GM18511 (cell line): Measurements from ENCODE around the gene XKR3.
A peak's percentile ranks its signal among the peaks of the same experiment; 100 is the strongest.
"Not testable (repeated sequence)": the region's sequence is repeated elsewhere in the genome, so short reads cannot be mapped to it uniquely, and the experiment has no call there.

ENCODE experiments used
- ATAC-seq: cut with Tn5 transposase; IDR thresholded peaks from one replicate; pipeline ENCODE4 v1.9.1; 2021; ENCODE audit warnings: mild to moderate bottlenecking, moderate library complexity; ENCODE audit not compliant: unreplicated experiment

XKR3 gene

DNA sequence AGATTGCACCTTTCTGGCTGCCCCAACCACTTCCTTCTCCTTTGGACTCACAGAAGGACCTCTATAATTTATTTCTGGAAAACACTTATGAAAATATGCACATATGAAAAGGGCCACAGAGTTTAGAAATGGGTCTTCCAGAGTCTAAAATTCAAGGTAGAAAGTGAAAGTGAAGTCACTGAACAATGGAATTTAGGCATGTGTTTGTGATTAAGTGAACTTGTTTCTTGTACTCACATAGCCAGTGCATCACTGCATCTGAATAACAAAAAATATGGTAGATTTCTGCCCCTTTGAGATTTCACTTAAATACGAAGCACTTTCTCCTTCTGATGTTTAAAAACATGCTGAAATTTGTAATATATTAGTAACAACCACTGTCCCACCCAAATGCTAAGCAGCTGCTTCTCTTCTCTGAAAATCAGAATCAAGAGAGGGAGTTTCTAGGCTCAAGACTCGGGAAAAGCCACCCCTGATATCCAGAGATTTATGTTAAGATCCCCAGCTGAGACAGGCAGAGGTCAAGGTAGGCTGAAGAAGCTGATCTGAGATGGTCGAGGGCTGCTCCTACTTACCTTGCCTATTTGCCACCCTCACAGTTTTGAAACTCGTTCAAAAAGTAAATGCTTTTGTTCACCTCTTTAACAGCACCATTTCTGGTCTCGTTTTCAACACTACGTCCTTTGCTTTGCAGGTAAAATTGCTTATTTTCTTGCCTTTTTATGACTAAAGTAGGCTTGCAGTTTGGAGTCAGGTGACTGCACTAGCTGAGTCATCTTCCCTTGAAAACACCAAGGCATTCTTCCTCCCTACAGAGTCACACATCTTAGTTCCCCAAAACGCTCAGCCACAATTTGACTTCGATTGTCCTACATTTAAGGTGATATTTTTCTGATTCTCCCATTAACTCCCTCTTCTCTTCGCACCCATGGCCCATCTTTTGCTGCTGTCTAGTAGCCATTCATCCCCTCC is at the start of gene XKR3:
Gene XKR3, minus strand, starts transcription at position 696 of the 972 bp plus-strand sequence. CDS start 17,338 bp downstream, outside the sequence.
- peak; percentile 60 for ATAC-seq

DNA sequence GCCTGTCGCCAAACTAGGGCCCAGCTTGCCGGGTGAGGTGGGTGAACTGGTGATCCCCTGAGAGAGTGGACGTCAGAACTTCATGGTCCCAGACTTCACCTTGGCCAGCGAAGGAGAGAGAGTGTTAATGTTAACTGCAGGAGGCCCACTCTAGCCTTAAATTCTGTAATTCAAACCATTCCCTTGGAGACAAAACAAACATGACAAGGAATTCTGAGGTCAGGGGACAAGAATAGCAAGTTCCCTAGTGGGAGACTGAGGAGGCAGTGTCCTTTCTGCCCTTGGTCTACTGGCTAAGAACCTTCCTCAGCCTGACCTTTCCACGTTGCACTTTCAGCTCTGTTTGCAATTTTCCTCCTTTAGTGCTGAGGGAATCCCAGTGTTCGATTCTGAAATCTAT is 44.4 kb upstream of the XKR3 start:
- not testable (repeated sequence) for ATAC-seq

DNA sequence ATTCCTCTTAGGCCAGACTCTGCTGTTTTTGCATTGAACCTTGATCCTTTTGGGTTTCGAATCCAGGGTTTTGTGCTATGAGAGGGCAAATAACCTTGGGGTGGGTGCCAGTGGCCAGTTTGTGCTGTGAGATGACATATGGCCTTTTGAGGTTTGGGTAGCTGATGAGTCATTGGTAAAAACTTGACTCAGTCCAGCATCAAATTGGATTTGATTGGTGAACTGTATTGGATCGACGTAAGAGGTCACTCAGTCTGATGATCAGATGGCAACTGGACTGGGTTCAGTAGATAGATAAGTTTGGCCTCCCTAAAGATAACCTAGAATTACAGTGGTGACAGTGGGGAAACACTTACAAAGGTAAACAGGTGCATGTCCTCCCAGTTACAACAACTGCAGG is 41.0 kb upstream of the XKR3 start:
- ATAC-seq: no peak

DNA sequence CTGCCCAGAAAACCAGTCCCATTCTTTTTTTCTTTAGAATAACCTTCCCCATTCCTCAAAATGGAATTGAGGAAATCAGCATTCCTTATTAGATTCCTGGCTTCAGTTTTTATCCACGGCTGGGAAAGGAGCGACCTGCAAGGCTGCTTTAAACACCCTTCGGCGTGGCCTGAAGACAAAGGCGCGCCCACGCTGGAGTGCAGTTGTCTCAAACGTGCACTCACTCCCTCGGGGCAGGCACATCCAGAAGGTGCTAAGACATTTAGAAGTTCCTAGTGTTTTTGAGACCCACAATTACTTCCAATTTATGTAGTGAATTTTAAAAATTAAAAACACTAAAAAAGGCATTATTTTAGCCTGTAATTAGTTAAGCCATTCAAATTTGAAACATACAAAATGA is 31.6 kb upstream of the XKR3 start:
- ATAC-seq: not testable (repeated sequence)

DNA sequence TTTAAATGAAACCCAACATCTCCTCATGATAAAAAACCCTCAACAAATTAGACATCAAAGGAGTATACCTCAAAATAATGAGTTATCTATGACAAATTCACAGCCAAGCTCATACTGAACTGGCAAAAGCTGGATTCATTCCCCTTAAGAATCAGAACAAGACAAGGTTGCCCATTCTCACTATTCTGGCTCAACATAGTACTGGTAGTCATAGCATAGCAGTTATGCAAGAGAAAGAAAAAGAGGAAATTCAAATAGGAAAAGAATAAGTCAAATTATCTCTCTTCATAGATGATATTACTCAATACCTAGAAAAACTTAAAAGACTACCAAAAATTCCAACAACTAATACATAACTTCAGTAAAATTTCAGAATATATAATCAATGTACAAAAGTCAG is 29.4 kb upstream of the XKR3 start:
- ATAC-seq: no peak

DNA sequence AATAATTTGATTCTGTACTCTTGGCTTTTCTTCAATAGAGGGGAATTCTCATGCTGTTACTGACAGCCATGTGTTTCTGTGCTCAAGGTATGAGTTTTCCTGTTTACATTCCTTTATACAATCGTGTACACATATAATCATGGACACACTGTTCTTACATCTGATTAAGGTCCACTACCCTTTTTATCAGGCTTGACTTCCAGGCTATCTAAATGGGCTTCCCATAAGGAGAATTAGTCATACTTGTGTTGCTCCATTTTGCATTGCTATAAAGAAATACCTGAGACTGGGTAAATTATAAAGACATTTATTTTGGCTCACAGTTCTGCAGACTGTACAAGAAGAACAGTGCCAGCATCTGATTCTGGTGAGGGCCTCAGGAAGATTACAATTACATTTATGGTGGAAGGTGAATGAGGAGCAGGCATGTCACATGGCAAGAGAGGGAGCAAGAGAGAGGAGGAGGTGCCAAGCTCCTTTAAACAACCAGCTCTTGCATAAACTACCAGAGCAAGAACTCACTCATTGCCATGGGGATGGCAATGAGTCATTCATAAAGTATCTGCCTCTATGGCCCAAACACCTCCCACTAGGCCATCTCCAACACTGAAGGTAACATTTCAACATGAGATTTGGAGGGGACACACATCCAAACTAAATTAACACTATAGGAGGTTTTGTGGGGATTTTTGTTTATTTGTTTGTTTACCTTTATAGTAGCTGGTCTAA is 26.2 kb upstream of the XKR3 start:
- not testable (repeated sequence) for ATAC-seq

DNA sequence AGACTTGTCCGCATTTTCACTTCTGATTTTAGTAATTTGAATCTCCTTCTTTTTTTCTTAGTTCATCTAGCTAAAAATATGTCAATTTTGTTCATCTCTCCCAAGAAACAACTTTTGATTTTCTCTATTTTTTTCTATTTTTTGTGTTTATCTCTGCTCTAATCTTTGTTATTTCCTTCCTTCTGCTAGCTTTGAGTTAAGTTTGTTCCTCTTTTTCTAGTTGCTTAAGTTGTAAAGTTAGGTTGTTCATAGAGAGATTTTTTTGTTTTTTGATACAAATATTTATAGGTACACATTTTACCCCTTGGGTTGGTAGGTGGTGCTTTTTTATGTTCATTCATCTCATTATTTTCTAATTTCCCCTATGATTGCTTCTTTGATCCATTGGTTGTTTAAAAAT is 22.1 kb upstream of the XKR3 start:
- ATAC-seq: no peak

DNA sequence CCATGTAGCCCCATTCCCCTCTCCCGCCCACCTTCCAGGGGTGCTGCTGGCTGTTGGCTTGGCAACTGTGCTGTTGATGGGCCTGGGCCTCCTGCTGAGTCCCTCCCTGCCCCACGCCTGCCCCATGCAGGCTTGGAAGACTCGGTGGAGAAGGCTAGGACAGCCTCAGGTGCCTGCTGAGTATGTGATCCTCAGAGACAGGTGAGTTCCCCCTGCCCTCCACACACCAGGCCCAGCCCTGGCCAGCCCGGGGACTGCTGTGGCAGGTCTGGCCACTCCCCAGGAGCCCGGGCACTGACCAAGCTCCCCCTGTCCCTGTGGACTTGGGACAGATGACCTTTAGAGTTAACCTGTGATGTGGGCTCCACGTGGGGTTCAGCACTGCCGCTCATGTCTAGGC is 20.7 kb upstream of the XKR3 start:
- ATAC-seq: no peak

DNA sequence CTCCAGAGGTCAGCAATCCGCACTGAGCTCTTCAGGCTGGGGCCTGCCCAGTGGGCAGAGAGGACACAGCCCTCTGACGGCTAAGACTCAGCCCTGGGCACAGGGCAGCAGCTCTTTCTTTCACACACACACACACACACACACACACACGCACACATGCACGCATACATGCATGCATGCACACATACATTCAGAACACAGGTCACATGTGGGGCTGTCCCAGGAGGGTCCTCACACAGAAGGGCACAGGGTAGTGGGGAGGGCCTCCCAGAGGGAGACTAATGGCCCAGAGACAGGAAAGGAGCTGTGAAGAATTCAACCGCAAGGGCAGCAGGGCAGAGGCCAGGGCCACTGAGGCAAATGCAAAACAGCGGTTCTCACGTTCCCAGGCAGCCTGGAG is 20.3 kb upstream of the XKR3 start:
- ATAC-seq: no peak

DNA sequence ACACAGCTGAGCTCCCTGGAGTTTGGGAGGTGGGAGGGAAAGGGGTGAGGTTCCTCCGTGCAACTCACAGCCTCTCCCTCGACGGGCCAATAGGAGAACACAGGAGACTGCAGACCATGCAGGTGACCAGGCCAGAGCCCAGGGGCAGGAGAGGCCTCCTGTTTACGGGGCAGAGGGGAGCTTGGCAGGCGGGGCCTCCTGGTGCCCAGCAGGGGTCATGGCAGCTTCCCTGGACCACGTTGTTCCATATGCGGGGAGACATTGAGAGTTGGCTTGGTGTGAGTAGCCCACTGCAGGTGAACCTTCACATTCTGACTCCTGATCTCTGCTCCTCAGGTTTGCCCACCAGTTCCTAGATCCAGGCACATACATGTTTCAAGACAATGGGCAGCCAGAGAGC is 19.3 kb upstream of the XKR3 start:
- ATAC-seq: no peak

DNA sequence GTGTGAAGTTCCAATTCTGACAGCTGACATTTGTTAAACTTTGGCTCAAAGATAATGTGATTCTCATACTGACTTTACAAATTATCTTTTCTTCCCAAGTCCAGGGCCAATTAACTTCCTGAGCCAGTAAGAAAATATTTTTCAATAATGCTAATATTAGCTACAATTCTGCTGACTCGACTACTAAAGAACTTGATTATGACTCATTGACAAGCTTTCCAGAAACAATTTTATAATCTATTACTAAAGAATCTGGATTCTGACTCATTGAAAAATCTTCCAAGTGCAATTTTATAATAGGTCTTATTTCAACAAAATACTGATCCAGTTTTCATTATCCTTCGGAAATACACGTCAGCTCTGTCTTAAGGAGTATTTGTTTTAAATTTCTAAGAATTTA is 12.9 kb upstream of the XKR3 start:
- no peak for ATAC-seq

DNA sequence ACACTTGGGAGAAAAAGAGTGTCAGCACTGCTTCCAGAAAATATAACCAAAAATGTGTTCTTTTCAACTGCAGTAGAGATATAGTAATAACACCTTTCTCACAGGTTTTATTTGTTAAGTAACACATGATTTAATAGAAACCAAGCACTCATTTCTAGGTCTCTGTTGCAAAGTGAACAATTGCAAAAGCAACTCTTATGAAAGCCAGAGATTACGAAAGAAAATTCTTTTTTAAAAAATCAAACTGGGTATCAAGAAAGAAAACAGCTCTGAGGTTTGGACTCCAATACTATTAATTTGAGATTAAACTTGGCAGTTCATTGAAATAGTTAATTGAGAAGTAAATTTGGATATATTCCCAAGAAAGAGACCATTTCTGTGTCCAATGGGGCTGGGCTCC is 9.8 kb upstream of the XKR3 start:
- no peak for ATAC-seq

DNA sequence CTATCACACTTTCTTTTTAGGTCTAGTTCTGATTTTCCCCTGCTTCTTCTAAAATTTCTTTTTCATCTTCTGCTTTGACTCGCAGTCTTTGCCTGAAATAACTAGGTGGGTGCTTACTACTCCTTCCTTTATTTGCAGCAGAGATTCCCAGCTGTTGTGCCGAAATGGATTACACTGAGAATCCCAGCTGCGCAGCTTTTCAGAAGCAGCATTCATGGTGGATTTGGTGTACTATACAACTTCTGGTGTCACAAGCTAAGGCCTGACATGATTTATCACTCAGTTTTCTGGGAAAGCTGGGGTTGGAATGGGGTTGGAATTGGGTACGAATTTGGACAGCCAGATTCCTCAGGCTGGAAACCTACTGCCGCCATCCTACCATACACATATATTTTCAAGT is 6.0 kb upstream of the XKR3 start:
- ATAC-seq: no peak

DNA sequence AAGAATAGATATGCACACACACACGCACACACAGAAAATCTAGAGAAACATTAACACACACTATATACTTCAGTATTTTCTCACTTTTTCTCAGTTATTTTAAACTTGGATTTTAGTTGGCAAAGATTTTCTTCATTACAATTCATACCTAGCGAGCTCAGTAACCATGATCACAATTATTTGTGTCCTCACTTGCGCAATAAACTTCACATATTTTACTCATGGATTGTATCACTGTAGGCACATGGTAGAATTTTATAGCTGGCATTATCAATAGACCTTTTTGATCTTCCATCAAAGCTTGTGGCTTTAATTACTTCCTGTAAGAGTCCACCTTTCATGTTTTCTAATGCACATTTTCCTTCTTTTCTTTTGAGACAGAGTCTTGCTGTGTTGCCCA is 4.8 kb upstream of the XKR3 start:
- ATAC-seq: no peak

DNA sequence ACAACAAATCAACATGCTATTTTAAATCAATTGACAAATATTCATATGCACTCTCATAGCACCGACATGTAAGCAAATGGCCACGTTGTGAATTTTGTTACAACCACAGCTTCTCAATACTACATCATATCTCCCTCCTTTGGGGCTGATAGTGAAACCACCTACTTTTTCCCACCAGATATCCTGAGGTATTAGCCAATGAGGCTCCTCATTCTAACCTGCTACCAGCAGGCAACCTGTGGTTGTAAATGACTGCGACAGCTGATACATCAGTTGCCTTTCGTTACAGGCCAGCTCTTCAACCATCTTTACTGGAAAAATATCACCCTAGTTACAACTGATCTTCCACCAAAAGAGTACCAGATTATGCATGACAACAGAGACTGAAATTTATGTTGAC is 3.7 kb upstream of the XKR3 start:
- ATAC-seq: no peak

DNA sequence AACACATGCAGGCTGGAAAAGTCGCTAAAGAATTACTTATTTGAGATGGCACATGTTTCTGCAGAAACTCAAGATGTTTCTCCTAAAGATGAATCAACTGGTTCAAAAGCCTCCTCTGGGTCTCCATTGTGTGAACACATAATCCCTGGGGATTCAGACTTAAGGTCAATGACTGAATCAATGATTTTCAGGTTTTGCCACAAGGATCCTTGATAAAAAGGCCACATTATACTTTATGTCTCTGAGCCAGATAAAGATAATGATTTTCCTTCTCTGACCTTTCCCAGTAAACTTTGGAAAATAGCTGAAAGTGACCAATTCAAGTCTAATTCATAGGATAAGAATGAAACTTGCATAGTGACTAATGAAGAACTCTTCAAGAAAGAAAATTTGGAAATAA is 2.3 kb upstream of the XKR3 start:
- no peak for ATAC-seq

DNA sequence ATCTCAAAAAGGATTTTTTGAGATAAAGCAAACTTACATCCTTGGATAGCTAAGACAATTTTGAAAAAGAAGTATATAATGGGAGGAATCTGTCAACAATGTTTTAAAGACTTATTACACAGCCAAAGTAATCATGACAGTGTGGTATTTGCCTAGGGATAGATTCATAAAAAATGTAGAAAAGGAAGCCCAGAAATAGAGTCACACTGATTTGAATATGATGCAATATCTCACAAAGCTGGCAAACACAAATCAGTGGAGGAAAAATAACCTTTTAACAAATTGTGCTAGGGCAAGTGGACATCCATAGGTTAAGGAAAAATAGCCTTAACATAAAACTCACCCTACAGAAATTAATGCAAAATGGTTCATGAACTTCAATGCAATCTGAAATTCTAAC is 6.0 kb downstream of the XKR3 start:
- no peak for ATAC-seq

DNA sequence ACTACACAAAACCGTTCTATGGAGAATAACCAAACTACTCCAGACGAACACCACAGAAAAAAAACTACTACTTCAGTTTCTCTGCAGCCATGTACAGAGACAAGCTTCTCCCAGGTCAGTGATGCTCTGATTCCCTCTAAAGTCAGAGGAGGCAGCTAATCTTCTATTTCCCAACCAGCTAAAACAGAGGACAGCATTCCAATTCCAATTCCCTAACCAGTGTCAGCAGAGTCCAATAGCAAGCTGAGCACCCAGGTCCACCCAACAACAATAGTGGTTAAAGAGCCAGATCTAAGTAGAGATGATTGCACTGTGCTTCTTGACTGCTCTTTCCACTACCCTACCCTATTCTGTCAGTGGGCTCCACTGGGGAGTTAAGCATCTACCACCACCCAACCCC is 6.7 kb downstream of the XKR3 start:
- ATAC-seq: no peak

DNA sequence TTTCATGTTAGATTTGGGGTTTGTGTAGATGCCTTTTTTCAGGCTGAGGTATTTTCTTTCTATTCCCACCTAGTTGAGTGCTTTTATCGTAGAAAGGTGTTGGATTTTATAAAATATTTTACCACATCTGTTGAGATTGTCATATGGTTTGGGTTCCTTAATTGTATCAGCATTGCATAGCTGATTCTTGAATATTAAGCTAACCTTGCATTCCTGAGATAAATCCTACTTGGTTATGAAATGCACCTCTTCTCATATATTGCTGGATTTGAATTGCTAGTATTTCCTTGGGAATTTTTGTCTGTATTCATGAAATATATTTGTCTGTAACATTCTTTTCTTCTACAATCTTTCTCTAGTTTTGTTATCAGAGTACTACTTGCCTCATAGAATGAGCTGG is 10.1 kb downstream of the XKR3 start:
- no peak for ATAC-seq

DNA sequence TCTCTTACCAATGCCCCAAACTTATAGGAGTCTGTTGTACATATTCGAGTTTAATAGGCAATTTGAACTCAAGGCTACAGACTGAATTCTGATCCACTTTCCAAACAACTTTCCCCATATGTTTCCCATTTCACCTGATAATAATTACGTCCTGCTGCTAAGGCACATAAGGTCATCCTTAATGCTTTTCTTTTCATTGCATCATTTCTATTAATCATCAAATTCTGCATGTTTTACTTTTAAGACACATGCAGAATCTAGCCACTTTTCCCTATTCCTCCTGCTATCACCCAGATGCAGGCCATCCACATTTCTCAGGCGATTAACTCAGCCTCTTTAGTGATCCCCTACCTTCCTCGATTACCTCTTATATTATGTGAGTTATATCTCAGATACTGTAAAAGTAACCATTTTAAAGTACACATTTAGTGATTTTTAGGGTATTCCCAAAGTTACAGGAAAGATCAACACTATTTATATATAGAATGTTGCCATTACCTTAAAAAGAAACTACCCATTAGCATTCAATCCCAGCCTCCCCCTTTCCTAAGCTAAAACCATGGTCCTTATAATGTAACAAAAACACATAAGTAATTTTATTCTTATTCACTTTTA is 14.9 kb downstream of the XKR3 start:
- no peak for ATAC-seq

DNA sequence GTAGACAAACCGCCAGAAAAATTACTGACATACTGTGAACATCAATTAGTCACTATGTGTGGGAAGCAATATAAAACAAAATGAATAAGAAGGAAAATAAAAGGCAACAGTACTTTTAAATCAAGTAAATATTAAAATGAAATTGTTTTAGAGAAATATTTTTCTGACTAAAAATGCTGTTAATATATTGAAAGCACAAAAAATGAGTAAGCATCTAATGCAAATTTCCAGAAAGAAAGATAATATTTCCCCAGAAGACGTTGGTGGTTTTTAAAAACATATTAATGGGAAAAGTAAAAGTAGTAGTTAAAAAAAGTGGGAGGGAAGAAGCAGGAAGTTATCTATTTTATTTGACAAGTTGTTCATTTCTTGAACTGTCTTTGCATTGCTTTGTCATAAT is 16.5 kb downstream of the XKR3 start:
- no peak for ATAC-seq

DNA sequence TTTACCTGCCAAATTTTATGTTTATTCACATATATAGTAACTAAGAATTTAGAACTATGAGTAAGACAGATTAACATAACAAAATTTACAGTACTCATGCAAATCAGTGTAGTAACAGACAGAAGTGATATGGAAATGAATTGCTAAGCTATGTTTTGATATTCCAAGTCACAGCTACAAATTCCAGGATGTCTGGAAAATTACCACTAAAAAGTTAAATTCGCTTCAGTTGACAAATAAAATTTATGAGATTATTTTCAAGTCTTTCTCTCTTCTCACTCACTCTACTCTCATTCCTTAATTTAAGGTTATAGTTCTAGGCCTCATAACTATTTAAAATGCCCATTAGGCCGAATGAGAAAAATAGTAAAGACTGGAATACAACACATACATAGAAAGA is 18.1 kb downstream of the XKR3 start:
- ATAC-seq: no peak
